ENCODE results near the gene MAGI1. TPM values are rescaled to one million over a fixed set of nuclear protein-coding genes. Genes with fewer than 3 reads are reported as not detected.

Gene MAGI1
- total RNA-seq, 4 donors from 2014 or later, result 17.2 to 40.8 (median 28.1) TPM

DNA sequence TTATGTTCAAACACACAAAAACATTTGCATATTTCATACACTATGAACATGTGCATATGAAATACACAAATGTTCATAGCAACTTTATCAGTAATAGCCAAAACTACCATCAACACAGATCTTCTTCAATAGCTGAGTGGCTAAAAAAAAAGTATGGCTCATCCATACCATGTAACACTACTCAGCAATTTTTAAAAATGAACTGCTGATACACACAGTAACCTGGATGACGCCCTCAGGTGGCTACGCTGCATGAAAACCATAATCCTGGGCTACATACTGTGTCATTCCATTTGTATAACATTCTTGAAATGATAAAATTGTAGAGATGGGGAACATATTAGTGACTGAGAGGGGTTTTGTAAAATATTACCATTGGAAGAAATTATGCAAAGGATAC lies 243.6 kb downstream of the MAGI1 start:
- H3K4me1 ChIP-seq, result no peaks in the 10 kb centered on the region
- TF ChIP-seq POLR2A (IDR thresholded peaks at IDR 0.05), result no peak
- no peak overlapping the region for H3K4me3 ChIP-seq
- H3K27ac ChIP-seq, result no peak overlapping the region
- WGBS, 2 donors (ENCODE audit: low coverage in 1 of 2), result 93 to 100% methylated on average over 2 of the region's 2 CpGs
- no peaks in the 10 kb centered on the region for H3K36me3 ChIP-seq
- ATAC-seq, result no peak
- H3K27me3 ChIP-seq, result no peaks in the 10 kb centered on the region
- H3K9me3 ChIP-seq, result no peaks in the 10 kb centered on the region

DNA sequence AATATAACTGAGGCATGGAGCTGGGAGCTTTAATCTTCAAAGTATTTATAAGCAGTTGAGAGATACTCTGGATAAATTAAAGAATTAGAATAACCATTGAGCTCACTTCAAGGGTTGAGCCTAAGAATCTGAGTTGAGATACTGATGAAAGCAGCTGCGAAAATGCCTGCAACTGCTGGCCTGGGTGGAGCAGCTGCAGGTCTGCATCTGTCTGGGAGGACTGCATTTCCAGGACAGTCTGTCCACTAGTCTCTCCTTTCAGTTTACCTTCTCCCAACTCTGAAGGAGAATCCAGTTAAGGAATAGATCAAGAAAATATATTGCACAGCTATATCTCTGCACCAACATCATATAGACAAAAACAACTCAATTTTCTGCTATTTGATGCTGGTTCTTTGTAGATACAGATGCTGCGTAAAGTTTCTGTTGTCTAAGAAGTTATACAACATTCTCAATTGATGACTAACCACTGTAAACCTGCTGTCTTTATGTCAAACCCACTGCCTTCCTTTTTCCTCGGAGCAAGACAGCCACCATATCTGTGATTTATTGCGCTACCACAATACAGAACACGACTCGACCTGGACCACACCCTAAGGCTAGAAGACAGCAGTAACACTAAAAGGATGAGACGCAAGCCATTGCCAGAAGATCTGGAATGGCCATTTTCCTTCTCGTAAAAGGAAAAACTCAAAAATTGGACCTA lies 245.1 kb downstream of the MAGI1 start:
- H3K36me3 ChIP-seq, result no peaks in the 10 kb centered on the region
- H3K4me3 ChIP-seq, result no peak overlapping the region
- H3K27ac ChIP-seq, result no peak overlapping the region
- H3K4me1 ChIP-seq, result no peaks in the 10 kb centered on the region
- no peak for TF ChIP-seq EP300 (IDR thresholded peaks at IDR 0.05)
- no peak for TF ChIP-seq POLR2AphosphoS5 (IDR thresholded peaks at IDR 0.05)
- no peak for TF ChIP-seq POLR2A (IDR thresholded peaks at IDR 0.05)
- TF ChIP-seq, protein P1, sequence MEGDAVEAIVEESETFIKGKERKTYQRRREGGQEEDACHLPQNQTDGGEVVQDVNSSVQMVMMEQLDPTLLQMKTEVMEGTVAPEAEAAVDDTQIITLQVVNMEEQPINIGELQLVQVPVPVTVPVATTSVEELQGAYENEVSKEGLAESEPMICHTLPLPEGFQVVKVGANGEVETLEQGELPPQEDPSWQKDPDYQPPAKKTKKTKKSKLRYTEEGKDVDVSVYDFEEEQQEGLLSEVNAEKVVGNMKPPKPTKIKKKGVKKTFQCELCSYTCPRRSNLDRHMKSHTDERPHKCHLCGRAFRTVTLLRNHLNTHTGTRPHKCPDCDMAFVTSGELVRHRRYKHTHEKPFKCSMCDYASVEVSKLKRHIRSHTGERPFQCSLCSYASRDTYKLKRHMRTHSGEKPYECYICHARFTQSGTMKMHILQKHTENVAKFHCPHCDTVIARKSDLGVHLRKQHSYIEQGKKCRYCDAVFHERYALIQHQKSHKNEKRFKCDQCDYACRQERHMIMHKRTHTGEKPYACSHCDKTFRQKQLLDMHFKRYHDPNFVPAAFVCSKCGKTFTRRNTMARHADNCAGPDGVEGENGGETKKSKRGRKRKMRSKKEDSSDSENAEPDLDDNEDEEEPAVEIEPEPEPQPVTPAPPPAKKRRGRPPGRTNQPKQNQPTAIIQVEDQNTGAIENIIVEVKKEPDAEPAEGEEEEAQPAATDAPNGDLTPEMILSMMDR (IDR thresholded peaks at IDR 0.05), result no peak
- no peak for ATAC-seq
- H3K27me3 ChIP-seq, result no peaks in the 10 kb centered on the region
- WGBS, 2 donors (ENCODE audit: low coverage in 1 of 2), result 68 to 74% methylated on average over 6 to 8 of the region's 8 CpGs
- H3K9me3 ChIP-seq, result no peaks in the 10 kb centered on the region

DNA sequence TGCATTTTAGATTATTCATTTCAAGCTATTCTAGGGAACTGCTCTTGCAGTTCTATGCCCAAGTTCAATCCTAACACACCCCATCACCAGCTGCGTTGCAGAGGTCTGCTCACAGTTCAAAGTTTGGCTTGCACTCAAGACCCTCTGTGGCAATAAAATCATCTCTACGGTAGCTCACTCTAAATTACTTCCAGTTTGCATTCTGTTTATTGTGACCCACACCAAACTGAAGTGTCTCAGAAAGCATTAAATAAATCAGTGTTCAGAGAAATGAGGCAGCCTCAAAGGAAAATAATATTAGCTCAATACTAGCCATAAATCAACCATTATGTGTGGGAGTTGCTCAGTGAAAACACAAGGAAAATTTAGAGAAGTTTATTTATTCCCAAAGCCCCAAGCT lies 250.3 kb downstream of the MAGI1 start:
- no peaks in the 10 kb centered on the region for H3K27me3 ChIP-seq
- no peak overlapping the region for H3K4me3 ChIP-seq
- H3K27ac ChIP-seq, result no peak overlapping the region
- H3K9me3 ChIP-seq, result no peaks in the 10 kb centered on the region
- no peak for TF ChIP-seq POLR2A (IDR thresholded peaks at IDR 0.05)
- TF ChIP-seq EP300 (IDR thresholded peaks at IDR 0.05), result no peak
- TF ChIP-seq, protein P1 (IDR thresholded peaks at IDR 0.05), result no peak
- TF ChIP-seq POLR2AphosphoS5 (IDR thresholded peaks at IDR 0.05), result no peak
- 55 to 71% methylated on average over 2 of the region's 2 CpGs for WGBS, 2 donors (ENCODE audit: low coverage in 1 of 2)
- ATAC-seq, result no peak
- H3K4me1 ChIP-seq, result peaks cover 0 to 17% (median 0%) of the 10 kb centered on the region in 3 donors
- H3K36me3 ChIP-seq, result no peaks in the 10 kb centered on the region

DNA sequence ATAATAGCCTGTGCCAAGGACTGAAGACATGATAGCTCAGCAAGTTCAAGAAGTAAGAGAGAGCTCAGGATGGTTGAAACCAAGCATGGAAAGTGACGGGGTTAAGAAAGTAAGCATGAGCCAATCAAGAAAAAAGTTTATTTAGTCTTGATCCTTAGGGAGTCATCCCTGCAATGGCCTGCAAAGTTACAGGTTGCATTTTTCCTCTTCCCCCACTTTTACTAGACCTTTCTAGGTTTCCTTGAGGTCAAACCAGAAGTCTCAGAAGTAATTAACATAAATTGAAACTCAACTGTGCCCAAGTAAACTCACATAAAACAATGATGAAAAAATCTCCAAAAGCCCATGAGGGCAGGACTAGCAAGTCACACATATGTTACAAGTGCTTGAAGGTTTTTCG lies 250.9 kb downstream of the MAGI1 start:
- no peak for ATAC-seq
- WGBS, 2 donors (ENCODE audit: low coverage in 1 of 2), result 70 to 93% methylated on average over 2 of the region's 2 CpGs
- TF ChIP-seq POLR2AphosphoS5 (IDR thresholded peaks at IDR 0.05) (no peak), POLR2A (IDR thresholded peaks at IDR 0.05) (no peak), EP300 (IDR thresholded peaks at IDR 0.05) (no peak)
- TF ChIP-seq, protein P1 (IDR thresholded peaks at IDR 0.05), result no peak
- Histone ChIP-seq H3K27me3 (no peaks in the 10 kb centered on the region), H3K9me3 (no peaks in the 10 kb centered on the region), H3K4me3 (no peak overlapping the region), H3K4me1 (peaks cover 0 to 17% (median 0%) of the 10 kb centered on the region in 3 donors), H3K27ac (no peak overlapping the region), H3K36me3 (no peaks in the 10 kb centered on the region)

DNA sequence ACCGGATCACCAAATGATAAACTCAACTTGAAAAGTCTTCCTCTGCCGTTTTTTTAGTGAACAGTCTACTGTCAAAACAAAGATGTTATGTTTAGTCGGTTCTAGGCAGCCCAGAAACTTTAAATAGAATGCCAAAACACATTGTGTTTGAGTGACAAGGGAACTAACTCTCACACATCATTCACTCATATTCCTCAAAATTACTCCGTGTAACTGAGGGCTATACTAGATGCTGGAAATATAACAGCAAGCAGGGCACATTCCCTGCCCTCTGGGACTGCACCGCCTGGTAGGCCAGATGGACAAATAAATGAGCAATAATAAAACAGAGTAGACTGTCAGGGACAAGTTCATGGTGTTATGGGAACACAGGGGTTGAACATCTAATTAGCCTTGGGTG lies 251.4 kb downstream of the MAGI1 start:
- Histone ChIP-seq H3K27ac (peak overlapping the region in 1 of 4 donors; percentile 11), H3K4me3 (no peak overlapping the region), H3K9me3 (no peaks in the 10 kb centered on the region), H3K4me1 (peaks cover 0 to 17% (median 0%) of the 10 kb centered on the region in 3 donors), H3K27me3 (no peaks in the 10 kb centered on the region), H3K36me3 (no peaks in the 10 kb centered on the region)
- 26 to 38% methylated on average over 3 to 5 of the region's 5 CpGs for WGBS, 2 donors (ENCODE audit: low coverage in 1 of 2)
- no peak for ATAC-seq
- TF ChIP-seq, protein P1 (IDR thresholded peaks at IDR 0.05), result no peak
- TF ChIP-seq EP300 (IDR thresholded peaks at IDR 0.05) (no peak), POLR2AphosphoS5 (IDR thresholded peaks at IDR 0.05) (no peak), POLR2A (IDR thresholded peaks at IDR 0.05) (no peak)
